Bone marrow (tissue), 2 donors: ENCODE data around the gene NAA40.
A peak's percentile ranks its signal among the peaks of the same experiment; 100 is the strongest.
"Not testable (repeated sequence)": the region's sequence is repeated elsewhere in the genome, so short reads cannot be mapped to it uniquely, and the experiment has no call there.

Experiments used
- DNase-seq, 2 donors: peaks; one replicate each; lab custom pipeline; 2025; lab: John Stamatoyannopoulos, UW

NAA40 gene

DNA sequence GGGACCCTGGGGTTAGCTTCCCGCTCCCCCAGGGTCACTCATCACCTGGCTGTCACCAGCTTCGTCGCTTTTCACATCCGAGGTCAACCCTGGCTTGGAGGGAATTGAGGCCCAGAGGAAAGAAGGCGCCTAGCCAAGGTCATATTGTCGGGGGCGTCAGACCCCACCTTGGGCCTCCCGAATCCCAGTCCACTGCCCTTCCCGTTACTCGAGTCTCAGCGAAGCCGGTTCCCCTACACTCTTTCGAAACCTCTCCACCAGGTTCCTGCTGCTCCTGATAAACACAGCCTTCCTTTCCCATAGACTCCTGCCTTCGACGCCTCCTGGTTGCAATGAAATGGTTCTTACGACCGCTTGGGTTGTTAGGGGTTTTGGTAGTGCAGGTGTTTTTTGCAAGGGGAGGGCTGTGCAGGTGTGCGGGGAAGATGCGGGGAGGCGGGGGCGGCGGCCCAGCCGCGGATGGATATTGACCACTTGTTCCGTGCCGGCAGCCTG, 642 bp downstream of the NAA40 start:
- no peak for DNase-seq

DNA sequence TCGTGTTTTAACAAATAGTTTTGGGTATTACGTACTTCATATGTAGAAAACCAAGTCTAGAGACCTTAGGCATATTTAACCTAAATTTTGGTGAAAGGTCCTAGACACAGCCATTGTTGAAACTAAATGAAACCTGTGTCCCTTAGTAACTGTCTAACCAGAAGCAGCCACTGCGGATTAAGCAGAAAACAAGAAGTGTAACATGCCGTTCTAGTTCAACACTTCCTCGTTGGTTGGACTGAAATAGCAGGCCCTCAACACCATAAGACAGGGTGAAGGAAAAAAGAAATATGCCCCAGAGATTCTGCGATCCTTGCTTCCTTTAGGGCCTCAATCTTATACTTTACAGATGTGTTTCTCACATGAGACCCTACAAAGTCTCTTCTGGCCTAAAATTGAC, 2.0 kb downstream of the NAA40 start:
- DNase-seq: peak in 1 of 2 donors; percentile 36

- no peak for DNase-seq
These were observed 3.1 kb downstream of the NAA40 start for GRCh38 chr11:63941901-63942300.

DNA sequence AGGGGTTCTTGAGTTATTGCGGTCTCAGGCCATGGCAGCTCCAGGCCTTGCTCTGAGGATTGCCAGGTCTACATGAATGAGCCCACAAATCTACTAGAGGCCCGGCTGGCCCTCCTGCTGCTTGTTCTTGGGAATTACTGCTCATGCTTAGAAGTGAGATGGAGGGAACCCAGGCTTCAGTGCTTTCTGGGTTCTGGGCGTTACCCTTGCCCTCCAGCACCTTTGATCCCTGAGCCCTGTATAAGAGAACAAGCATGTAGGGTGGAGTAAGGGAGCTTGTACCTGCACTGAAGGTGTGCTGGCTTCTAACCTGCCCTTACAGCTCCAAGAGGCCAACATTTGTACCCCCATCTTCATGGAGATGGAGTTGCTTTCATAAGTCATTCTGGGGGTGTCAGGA, 4.0 kb downstream of the NAA40 start:
- DNase-seq: no peak

GRCh38 chr11:63944987-63945386, 6.2 kb downstream of the NAA40 start:
- no peak for DNase-seq

- peak in 1 of 2 donors; percentile 14 for DNase-seq
These were observed 6.8 kb downstream of the NAA40 start for GRCh38 chr11:63945477-63946163.

GRCh38 chr11:63951779-63952536, 13.2 kb downstream of the NAA40 start:
- DNase-seq: no peak

DNA sequence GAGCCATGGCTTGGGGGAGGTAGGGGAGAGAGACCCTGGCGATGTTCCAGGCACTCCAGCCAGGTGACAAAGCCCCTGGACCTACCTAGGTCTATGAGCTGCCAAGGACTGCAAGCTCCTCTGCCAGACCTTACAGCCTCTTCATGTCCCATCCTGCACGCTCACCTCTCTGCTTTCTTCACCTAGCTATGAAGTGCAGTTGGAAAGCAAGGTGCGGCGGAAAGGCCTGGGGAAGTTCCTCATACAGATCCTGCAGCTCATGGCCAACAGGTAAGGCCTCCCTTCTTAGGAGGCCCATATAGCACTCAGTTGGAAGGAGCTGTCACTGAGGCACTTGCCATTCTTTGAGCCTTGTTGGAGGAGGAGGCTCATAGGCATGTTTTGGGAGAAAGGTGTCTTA, 13.8 kb downstream of the NAA40 start:
- no peak for DNase-seq

DNA sequence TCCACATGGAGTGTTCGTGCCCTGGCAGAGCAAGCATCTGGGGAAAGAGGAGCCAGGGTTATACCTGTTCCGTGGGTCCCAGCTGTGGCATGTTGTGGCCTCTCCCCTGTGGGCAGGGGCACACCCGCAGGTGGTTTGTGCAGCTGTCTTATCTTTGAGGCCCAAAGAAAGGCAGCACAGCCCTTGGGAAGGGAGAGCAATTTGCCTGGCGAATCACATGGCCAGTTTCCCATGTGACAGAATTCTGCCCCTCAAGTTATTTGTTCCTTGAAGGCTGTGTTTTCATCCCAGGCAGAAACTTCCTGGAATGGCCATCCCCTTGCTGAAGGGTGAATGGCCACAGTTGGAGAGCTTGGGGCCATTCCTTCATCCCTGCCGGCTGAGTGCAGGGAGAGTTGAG, 19.2 kb downstream of the NAA40 start:
- no peak for DNase-seq

DNA sequence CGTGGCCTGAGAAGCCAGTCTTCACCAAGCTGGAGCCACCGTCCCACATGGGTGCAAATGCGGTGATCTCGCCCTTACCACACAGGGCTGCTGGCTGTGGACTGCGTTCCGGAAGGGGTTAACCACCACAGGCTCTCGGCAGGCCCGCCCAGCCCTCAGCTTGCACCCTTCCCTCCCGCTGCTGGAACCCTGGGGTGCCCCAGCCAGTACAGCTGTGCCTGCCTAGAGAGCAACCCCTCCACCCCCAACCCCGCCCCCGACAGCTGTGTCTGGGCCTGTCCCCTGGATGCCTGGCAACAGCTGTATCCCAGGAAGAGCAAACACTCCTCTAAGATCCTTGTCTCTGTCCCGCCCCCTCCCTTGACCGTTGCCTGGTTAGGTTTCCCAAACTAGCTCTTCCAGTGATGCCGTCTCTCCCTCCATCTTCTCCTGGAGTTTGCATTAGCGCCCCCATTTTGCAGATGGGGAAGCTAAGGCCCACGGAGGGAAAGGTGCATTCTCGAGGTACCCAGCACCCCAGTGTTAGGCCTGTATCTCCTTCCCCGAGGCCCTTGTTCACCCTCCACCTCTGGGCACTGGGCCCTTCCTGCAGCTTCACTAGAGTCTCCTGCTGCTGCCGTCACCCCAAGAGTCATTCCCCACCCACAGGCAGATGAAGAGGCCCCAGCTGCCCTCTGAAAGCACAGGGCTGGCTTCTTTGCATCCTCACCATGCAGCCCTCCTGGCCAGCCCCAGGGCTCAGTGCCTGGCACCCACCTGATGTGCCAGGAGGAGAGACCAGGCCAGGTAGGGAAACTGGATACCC, 23.0 kb downstream of the NAA40 start:
- DNase-seq: no peak

DNA sequence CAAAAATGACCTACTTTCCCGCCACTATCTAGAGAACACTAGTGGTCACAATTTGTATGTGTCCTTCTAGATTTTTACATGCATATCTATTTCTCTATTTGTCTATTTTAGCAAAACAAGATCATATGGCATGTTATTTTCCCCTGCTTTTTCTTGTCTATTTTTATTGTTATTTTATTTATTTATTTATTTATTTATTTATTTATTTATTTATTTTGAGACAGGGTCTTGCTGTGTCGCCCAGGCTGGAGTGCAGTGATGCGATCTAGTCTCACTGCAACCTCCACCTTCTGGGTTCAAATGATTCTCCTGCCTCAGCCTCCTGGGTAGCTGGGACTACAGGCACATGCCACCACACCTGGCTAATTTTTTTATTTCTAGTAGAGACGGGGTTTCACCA, 25.1 kb downstream of the NAA40 start:
- DNase-seq: not testable (repeated sequence)

DNA sequence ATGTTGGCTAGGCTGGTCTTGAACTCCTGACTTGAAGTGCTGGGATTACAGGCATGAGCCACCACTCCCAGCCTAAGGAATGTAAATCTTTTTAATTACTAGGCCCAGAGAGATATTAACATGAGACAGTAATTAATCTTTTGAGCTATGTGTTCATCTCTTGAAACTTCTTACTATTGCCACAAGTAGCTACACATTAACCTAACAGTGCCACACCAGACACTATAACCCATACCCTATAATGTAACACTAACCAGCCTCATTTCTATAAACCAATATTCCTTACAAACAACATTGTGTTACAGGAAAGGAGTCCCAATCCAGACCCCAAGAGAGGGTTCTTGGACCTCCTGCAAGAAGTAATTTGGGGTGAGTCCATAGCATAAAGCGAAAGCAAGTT, 27.6 kb downstream of the NAA40 start:
- no peak for DNase-seq

- DNase-seq: no peak
These were observed 30.7 kb downstream of the NAA40 start for GRCh38 chr11:63969461-63969860.

DNA sequence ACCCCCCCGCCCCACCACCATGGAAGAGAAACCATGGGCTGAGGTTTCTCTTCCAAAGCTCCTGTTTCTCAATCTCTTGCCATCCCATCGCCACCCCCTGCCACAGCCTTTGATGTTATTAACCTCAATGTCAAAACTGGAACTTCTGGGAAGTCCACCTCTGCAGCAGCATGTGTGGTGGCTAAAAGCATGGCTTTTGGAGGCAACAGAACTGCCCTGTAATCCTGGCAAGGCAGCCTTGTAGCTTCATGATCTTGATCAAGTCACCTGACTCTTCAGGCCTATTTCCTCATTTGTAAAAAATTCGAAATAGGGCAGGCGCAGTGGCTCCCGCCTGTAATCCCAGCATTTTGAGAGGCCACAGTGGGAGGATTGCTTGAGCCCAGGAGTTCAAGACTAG, 32.1 kb downstream of the NAA40 start:
- DNase-seq: no peak

DNA sequence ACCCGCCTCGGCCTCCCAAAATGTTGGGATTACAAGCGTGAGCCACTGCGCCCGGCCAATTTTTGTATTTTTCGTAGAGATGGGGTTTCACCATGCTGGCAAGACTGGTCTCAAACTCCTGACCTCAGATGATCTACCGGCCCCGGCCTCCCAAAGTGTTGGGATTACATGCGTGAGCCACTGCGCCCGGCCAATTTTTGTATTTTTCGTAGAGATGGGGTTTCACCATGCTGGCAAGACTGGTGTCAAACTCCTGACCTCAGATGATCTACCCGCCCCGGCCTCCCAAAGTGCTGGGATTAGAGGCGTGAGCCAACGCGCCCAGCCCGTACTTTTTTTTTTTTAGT, 35.1 kb downstream of the NAA40 start:
- DNase-seq: not testable (repeated sequence)

DNA sequence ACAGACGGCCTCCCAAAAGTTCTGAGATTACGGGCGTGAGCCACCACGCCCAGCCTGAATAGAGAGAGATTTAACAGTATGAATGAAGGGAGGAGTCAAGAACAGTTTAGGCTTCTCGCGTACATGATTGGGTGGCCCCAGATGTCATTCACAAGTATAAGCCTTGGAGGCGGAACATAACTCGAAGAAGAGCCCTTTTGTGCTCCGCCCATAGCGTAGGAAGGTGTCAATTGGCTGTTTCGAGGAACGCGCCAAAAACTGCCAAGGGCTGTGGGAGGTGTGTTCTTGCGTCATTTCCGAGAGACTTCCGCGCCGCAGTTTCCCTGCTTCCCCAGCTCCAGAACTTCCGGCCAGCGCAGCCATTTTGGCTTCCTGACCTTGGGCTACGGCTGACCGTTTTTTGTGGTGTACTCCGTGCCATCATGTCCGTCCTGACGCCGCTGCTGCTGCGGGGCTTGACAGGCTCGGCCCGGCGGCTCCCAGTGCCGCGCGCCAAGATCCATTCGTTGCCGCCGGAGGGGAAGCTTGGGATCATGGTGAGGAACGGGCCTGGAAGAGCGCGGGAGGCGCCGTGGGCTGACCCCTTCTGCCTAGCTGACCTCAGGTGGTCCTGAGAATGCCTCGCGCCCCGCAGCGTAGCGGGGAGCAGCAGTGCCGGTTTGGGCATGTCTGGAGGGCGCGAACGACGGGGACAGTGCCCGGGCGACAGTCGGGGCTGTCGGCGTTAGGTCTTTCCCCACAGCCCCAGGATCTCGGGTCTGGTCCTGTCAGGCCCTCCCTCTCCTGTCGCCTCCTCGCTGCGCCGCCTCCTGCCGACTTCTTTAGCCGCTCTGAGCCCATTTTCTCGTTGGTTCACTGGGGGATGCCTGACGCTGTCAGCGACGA, 35.7 kb downstream of the NAA40 start, which contains the start of gene COX8A:
COX8A (plus strand) TSS at position 362 of the 885 bp plus-strand sequence; CDS start at position 423, 61 bp downstream.
- peak; percentile 86 to 99 for DNase-seq

DNA sequence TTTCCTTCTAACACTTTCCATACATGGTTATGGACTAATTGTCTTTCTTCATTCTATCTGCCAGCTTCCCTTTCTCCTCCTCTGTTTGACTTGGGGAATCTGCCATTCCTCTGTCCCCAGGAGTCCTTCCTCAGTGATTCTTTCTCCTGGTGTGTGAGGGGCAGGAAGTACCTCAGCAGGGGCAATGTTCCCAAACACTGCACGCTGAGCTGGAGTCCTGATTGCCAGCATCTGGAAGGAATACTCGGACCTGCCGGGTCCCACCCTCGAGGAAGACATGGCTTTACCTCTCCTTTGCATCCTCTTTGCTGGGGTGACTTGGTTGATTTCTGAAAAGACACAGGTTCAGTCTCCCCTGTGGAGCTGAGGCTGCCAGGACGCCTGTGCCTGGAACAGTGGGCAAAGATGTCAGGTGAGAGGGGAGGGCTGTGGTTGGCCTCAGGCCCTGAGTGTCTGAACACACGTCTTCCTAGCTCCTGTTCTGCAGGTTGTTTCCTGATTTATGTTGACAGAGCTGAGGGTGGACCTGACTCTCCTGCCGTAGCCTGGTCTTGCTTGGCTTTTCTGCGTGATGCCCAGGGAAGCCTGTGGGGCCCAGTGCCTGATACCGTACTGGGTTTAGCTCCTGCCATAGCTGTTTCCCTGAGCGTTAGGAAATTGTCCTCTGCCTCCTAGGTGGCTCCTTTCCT, 39.9 kb downstream of the NAA40 start:
- DNase-seq: no peak

- no peak for DNase-seq
These were observed 40.6 kb downstream of the NAA40 start for GRCh38 chr11:63979426-63979825.

DNA sequence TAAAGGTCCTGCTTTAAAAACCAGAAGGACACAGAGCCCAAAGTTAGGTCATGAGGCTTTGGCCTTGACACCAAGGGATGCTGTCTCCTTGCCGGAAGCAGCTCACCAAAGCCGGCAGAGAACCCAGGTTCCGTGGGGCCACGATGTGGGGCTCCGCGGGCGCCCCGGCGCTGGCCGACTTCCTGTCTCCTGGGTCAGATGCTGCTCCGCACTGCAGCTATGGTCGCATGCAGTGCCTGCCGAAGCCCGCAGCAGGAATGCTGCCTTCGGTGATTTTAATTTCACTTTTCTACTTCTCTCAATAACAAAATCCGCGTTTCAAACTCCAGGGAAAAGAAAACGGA, 47.0 kb downstream of the NAA40 start:
- DNase-seq: peak in 1 of 2 donors; percentile 71

- DNase-seq: peak; percentile 71
These were observed 47.5 kb downstream of the NAA40 start, which contains the start of gene OTUB1 for GRCh38 chr11:63986156-63986931. Gene OTUB1, plus strand, starts transcription at chr11:63986438. Its CDS starts 19 bp downstream, at chr11:63986457.
